Measurements from ENCODE around the gene ANKHD1.
"Not testable (repeated sequence)": the region's sequence is repeated elsewhere in the genome, so short reads cannot be mapped to it uniquely, and the experiment has no call there.

The ANKHD1 gene

DNA sequence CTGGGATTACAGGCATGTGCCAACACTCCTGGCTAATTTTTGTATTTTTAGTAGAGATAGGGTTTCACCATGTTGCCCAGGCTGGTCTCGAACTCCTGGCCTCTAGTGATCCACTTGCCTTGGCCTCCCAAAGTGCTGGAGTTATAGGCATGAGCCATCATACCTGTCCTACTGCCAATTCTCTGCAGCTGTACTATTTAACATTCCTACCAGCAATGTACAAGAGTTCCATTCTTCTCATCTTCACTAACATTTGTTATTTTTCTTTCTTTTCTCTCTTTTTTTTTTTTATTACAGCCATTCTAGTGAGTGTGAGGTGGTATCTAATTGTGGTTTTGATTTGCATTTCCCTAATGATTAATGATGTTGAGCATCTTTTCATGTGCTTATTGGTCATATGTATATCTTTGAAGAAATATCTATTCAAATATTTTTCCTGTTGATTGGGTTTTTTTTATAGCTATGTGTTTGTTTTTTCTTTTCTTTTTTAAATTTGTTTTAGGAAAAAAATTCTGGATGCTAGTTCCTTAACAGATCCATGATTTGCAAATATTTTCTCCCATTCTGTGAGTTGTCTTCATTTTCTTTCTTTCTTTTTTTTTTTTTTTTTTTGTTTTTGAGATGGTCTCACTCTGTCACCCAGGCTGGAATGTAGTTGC is 17.4 kb downstream of the ANKHD1 start:
- no peak for DNase-seq (ENCODE audit: insufficient read length, low spot score)
- no peak for FAIRE-seq

DNA sequence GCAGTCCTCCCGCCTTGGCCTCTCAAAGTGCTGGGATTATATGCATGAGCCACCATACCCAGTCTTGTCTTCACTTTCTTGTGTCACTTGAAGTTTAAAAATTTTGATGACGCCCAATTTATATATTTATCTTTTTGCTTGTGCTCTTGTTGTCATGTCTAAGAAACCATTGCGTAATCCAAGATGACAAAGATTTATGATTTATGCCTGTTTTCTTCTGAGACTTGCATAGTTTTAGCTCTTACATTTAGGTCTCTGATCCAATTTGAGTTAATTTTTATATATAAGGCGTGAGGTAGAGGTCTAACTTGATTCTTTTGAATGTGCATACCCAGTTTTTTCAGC is 18.6 kb downstream of the ANKHD1 start:
- no peak for DNase-seq (ENCODE audit: insufficient read length, low spot score)
- no peak for FAIRE-seq

DNA sequence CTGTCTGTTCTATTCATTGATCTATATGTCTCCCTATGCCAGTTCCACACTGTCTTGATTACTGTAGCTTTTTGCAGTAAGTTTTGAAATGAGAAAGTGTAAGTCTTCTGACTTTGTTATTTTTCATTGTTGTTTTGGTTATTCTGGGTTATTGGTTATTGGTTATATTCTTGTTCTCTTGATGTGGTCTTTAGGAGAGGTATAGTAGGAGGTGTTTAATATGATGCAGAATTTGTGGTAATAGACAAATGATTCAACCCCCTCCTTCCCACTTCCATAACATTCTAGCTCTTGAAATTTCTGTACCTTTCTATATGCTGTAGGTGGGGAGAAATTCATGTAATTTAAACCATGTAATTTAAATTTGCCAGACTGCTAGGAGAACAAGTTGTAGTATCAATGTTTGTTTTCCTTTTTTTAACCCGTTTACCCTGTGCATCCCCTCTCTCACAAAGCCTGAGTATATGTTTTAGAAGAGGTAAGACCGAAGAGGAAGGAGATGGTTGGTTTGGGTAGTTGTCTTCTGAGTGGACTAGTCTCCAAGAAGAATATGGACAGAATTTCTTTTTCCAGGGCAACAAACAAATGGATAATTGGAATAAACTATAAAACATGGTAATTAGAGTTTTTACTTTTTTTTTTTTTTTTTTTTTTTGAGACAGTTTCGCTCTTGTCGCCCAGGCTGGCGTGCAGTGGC is 19.2 kb downstream of the ANKHD1 start:
- DNase-seq (ENCODE audit: insufficient read length, low spot score) (no peak), FAIRE-seq (no peak)

DNA sequence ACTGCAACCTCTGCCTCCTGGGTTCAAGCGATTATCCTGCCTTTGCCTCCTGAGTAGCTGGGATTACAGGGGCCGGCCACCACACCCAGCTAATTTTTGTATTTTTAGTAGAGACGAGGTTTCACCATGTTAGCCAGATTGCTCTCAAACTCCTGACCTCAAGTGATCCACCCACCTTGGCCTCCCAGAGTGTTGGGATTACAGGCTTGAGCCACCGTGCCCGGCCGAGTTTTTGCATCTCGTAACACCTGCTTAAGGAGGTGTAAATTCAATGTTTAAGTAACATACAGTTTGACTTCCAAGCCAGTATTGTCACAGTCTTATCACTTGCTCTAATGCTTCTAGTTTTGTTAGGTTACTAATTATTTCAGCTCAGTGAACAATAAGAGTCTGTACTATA is 19.7 kb downstream of the ANKHD1 start:
- not testable (repeated sequence) for FAIRE-seq; DNase-seq (ENCODE audit: insufficient read length, low spot score)

DNA sequence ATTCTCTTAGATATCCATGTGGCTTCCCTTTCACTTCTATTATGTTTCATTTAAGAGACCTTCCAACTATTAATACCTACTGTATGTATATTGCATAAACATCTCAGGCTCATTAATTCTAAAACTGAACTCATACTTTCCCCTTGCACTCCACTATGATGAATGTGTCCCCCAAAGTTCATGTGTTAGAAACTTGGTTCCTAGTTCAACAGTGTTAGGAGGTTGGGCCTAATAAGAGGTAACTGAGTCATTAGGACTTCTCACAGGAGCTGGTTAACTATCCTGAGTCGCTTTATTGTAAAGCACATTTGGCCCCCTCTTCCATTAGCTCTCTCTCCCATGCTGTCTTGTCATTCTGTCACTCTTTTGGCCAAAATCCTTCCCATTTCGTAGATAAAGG is 22.0 kb downstream of the ANKHD1 start:
- FAIRE-seq (no peak), DNase-seq (ENCODE audit: insufficient read length, low spot score) (no peak)

DNA sequence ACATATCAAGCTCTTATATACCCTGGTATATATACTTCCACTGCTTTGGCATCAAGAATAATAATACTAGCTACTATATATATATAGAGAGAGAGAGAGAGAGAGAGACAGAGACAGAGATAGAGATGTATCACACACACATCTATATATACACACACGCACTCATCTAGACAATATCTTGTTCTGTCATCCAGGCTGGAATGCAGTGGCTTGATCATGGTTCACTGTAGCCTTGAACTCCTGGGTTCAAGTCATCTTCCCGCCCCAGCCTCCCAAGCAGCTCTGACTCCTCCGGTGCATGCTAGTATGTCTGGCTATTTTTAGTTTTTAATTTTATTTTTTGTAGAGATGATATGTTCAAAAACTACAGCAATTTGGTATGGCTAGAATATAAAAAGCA is 22.5 kb downstream of the ANKHD1 start:
- no peak for DNase-seq (ENCODE audit: insufficient read length, low spot score)
- no peak for FAIRE-seq

DNA sequence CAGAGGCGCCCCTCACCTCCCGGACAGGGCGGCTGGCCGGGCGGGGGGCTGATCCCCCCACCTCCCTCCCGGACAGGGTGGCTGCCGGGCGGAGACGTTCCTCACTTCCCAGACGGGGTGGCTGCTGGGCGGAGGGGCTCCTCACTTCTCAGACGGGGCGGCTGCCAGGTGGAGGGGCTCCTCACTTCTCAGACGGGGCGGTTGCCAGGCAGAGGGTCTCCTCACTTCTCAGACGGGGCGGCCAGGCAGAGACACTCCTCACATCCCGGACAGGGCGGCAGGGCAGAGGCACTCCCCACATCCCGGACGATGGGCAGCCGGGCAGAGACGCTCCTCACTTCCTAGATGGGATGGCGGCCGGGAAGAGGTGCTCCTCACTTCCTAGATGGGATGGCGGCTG is 26.1 kb downstream of the ANKHD1 start:
- not testable (repeated sequence) for FAIRE-seq; DNase-seq (ENCODE audit: insufficient read length, low spot score)

DNA sequence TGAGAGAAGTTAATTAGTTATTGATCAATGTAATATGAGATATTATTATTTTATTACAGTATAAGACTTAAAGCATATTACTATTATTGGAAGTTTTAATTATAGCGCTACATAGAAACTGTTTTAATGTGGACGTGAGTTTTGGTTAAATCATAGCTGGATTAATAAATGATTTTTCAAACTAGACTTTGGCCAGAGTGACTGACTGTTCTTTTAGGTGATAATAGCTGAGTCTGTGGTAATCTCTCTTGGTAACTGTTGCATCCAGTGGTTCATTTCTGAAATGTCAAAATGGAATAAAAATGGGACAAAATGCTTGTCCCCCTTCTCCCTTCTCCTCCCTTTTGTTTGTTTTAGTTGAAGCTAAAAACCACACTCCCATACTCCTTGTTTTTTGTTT is 28.1 kb downstream of the ANKHD1 start:
- no peak for FAIRE-seq

DNA sequence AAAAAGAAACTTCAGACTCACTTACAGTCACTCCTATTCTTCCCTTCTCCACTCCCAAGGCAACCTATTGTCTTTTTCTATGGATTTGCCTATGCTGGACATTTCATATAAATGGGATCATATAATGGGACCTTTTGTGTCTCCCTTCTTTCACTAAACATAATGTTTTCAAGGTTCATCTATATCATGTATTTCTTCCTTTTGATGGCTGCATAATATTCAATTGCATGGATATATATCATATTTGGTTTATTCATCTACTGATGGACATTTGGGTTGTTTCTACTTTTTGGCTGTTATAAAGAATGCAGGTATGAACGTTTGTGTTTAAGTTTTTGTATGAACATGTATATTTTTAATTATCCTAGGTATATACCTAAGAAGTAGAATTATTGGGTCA is 30.6 kb downstream of the ANKHD1 start:
- FAIRE-seq (no peak), DNase-seq (ENCODE audit: insufficient read length, low spot score) (no peak)

More for the DNA sequence above, 28.1 kb downstream of the ANKHD1 start:
- DNase-seq (ENCODE audit: insufficient read length, low spot score) = no peak

DNA sequence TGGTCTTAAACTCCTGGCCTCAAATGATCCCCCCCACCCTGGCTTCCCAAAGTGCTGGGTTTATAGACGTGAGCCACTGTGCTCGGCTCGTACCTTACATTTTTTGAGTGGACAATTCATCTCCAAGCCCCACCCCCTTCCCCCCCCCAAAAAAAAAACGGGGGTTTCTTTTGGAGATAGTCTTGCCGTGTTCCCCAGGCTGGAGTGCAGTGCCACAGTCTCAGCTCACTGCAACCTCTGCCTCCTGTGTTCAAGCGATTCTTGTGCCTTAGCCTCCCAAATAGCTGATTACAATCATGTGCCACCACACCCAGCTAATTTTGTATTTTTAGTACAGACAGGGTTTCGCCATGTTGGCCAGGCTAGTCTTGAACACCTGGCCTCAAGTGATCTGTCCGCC is 31.3 kb downstream of the ANKHD1 start:
- no peak for DNase-seq (ENCODE audit: insufficient read length, low spot score)
- no peak for FAIRE-seq

DNA sequence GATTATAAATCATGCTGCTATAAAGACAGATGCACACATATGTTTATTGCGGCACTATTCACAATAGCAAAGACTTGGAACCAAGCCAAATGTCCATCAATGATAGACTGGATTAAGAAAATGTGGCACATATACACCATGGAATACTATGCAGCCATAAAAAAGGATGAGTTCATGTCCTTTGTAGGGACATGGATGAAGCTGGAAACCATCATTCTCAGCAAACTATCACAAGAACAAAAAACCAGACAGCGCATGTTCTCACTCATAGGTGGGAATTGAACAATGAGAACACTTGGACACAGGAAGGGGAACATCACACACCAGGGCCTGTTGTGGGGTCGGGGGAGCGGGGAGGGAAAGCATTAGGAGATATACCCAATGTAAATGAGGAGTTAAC is 55.7 kb downstream of the ANKHD1 start:
- not testable (repeated sequence) for FAIRE-seq; DNase-seq (ENCODE audit: insufficient read length, low spot score)

DNA sequence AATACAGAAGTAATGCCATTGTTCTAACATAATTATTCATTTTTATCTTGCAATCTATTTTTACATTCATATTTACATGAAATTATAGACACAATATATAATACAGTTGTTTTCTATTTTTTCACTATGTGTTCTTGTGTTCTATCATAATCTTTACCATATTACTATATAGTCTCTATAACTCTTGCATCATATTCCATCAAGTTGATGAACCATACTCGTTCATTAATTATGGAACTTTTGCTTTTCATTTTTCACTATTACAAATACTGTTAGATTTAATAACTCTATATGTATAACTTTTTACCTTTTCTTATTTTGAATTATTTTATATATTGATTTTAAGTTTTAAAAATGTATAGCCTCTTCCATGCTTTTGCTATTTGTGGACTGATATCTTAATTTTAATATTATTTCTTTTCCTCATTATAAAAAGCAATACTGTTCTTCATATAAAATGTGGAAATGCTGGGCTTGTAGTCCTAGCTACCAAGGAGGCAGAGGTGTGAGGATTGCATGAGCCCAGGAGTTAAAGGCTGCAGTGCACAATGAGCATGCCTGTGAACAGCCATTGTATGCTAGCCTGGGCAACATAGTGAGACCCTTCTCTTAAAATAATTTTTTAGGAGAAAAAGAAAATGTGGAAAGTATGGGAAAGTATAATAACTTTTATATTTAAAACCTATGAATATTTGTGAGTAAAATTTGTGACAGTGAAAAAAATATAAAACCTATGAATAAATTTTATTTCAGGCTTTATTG is 65.5 kb downstream of the ANKHD1 start:
- no peak for DNase-seq (ENCODE audit: insufficient read length, low spot score)
- FAIRE-seq = no peak

DNA sequence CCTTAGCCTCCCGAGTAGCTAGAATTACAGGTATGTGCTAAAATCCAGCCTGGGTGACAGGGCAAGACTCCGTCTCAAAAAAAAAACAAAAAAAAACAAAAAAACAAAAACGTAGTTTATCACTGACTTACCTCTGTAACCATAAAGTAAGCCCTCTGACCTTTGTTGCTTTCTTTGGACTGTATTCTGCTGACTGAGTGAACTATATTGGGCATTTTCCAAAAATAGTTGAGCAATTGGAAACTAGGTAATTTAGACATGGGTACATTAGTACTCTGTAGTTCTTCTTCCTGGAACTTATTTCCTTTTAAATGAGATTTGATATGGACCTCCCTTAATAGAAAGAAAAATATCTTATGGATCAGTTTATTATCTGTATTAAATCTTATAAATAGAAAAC is 66.6 kb downstream of the ANKHD1 start:
- FAIRE-seq (no peak), DNase-seq (ENCODE audit: insufficient read length, low spot score) (no peak)

DNA sequence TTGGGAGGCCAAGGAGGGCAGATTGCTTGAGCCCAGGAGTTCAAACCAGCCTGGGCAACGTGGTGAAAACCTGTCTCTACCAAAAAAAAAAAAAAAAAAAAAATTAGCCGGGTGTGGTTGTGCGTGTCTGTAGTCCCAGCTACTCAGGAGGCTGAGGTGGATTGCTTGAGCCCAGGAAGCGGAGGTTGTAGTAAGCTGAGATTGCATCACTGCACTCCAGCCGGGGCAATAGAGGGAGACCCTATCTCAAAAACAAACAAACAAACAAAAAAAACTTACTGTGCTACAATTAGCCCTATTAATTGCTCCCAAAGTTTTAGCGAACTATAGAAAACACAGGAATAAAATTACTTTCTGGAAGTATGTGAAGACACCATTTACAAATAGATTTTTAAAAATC is 67.6 kb downstream of the ANKHD1 start:
- DNase-seq (ENCODE audit: insufficient read length, low spot score) (no peak), FAIRE-seq (no peak)

DNA sequence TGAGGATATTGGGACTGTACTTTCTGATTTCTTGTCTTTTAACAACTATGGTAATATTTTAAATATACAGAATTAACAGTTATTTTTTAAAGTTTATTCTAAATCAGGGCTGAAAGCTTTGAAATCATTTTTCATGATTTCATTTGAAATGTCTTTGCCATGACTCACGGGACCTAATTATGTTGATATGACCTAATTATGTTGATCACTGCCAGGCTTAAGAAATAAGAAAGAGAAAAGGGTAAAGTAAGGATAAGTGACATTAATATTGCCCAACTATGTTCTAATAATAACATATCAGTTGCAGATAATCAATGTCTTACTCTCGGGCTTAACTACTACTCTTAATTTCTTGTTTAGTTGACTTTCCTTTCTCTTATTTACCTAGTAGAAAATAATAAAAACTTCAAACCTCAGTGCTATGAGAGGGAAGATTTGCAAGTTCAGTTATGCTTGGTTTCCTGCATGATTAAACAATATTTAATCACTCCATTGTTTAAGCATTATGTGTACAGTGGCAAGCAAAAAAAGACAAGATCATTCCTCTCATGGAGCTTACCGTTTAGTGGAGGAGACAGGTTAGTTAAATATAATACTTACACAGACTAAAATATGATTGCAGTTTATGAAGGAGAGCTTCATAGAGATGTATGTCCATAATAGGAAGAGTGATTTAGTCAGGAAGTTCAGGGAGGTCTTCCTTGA is 78.8 kb downstream of the ANKHD1 start:
- no peak for FAIRE-seq

DNA sequence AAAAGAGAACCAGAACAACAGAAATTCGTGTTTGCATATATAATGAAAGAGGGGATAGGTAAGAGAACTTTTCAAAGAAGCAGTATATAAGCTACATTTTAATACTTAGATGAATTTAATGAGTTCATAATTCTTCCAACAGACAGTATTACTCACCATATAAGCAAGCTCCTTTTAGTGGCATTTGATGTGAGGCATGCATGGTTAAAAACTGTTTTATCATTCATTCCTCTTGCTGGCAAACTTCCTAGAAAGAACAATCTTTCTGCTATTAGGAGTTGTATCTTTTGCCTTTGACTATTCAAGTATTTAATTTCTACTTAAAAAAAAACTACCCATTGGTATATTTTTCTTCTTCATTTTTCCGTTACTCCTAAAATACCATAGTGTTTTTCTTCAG is 80.1 kb downstream of the ANKHD1 start:
- FAIRE-seq (no peak), DNase-seq (ENCODE audit: insufficient read length, low spot score) (no peak)

More for the DNA sequence above, 78.8 kb downstream of the ANKHD1 start:
- DNase-seq (ENCODE audit: insufficient read length, low spot score) = no peak

DNA sequence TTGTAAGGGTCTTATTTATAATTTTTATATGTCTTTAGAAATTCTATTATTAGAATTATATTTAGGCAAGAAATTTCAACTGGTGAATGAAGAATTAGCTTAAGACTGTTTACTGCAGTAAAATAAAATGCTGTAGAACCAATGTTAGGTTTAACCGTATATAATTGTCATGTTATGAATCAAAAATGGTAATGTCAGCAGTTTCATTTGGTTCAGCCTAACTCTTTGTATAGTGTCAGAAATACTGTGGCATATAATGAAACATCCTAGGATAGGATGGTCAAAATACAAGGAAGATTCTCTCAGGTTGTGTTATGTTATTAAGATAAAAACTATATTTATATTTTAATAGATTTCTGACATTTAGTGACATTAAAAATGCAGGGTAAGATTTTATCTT is 81.4 kb downstream of the ANKHD1 start:
- DNase-seq (ENCODE audit: insufficient read length, low spot score) = no peak
- no peak for FAIRE-seq

DNA sequence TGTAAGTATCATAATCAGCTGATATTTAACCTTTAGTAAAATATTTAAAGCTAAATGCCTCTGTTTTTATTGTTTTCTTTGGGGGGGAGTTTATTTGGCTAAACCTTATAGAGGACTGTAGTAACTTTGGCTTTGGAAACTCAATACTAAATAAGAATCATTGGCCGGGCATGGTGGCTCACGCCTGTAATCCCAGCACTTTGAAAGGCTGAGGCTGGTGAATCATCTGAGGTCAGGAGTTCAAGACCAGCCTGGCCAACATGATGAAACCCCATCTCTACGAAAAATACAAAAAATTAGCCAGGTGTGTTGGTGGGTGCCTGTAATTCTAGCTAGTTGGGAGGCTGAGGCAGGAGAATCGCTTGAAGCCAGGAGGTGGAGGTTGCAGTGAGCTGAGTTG is 86.5 kb downstream of the ANKHD1 start:
- not testable (repeated sequence) for FAIRE-seq; DNase-seq (ENCODE audit: insufficient read length, low spot score)

DNA sequence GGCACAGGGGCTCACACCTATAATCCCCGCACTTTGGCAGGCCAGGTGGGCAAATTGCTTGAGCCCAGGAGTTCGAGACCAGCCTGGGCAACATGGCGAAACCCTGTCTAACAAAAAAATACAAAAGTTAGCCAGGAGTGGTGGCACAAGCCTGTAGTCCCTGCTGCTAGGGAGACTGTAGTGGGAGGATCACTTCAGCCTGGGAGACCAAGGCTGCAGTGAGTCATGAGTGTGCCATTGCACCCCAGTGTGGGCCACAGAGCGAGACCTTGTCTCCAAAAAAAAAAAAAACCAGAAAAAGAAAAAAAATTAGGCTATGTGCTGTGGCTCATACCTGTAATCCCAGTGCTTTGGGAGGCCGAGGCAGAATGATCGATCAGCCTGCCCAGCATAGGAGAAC is 87.3 kb downstream of the ANKHD1 start:
- DNase-seq (ENCODE audit: insufficient read length, low spot score) = no peak
- FAIRE-seq = no peak

DNA sequence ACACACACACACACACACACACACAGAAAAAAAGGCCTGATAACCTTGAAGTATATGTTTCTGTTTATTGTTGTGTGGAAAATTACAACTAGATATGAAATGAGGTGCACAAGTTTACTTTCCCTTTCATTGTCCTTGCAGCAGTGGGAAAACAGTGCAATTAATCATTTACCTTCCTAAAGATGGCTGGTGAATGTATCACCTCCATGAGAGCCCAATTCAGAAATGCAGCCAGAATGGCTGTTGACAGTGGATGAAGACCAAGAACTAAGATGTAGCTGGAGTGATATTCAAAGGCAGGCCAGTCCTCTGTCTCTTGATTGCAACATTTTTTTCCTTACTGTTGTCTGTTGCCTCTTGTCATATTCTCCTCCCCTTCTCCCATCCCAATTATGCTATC is 96.3 kb downstream of the ANKHD1 start:
- no peak for FAIRE-seq
- DNase-seq (ENCODE audit: insufficient read length, low spot score) = no peak

DNA sequence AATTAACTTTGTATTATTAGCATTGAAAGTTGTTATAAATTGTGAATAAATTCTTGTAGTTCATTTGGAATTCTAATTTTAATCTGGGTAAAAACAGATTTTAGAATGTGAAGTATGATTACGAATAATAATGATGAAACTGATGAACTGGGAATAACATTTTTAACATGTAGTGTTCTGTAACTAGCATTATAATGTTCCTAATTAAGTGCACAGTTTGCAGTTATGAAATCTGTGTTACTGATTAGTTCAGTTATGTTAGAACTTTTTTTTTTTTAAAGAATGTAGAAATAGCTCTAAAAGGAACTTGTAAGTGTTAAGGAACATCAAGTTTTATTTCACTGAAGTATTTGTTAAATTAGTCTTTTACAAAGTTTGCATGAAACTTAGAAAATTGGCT is 97.0 kb downstream of the ANKHD1 start:
- DNase-seq (ENCODE audit: insufficient read length, low spot score) (no peak), FAIRE-seq (no peak)
